GM21423 (cell line): ENCODE data around the gene CIB1.
"Not testable (repeated sequence)": the region's sequence is repeated elsewhere in the genome, so short reads cannot be mapped to it uniquely, and the experiment has no call there.

Source experiments
- ATAC-seq: cut with Tn5 transposase; IDR thresholded peaks from one replicate; pipeline ENCODE4 v1.9.1; 2021; ENCODE audit warnings: mild to moderate bottlenecking, moderate library complexity; ENCODE audit not compliant: unreplicated experiment

CIB1 gene

GRCh38 chr15:90201130-90201943 lies 32.4 kb downstream of the CIB1 start, which contains the start of gene SEMA4B:
Gene SEMA4B, plus strand, starts transcription at chr15:90201330. Its CDS starts 249 bp downstream, at chr15:90201579.
- ATAC-seq = peak; percentile 84

- peak; percentile 7 for ATAC-seq
Observed at GRCh38 chr15:90200534-90201129, 33.1 kb downstream of the CIB1 start.

GRCh38 chr15:90194655-90195054 lies 39.1 kb downstream of the CIB1 start:
- ATAC-seq = no peak

- no peak for ATAC-seq
Observed at GRCh38 chr15:90192961-90193786, 40.6 kb downstream of the CIB1 start.

- ATAC-seq = peak; percentile 59
Observed at GRCh38 chr15:90191794-90192509, 41.8 kb downstream of the CIB1 start.

GRCh38 chr15:90191344-90191687 lies 42.4 kb downstream of the CIB1 start:
- peak; percentile 8 for ATAC-seq

- peak; percentile 47 for ATAC-seq
Observed at GRCh38 chr15:90190606-90191343, 43.0 kb downstream of the CIB1 start.

- ATAC-seq = no peak
Observed at GRCh38 chr15:90189781-90190467, 43.8 kb downstream of the CIB1 start.

- ATAC-seq = no peak
Observed at GRCh38 chr15:90188914-90189748, 44.6 kb downstream of the CIB1 start.

- not testable (repeated sequence) for ATAC-seq
Observed at GRCh38 chr15:90188065-90188464, 45.7 kb downstream of the CIB1 start.

- ATAC-seq = no peak
Observed at GRCh38 chr15:90187257-90187868, 46.4 kb downstream of the CIB1 start.

GRCh38 chr15:90184786-90185704 lies 48.7 kb downstream of the CIB1 start:
- ATAC-seq = peak; percentile 70

- ATAC-seq = peak; percentile 31
Observed at GRCh38 chr15:90184119-90184785, 49.5 kb downstream of the CIB1 start.

- ATAC-seq = no peak
Observed at GRCh38 chr15:90181776-90182175, 52.0 kb downstream of the CIB1 start.
